ENCODE data around the gene FAM9C.
"Not testable (repeated sequence)": the region's sequence is repeated elsewhere in the genome, so short reads cannot be mapped to it uniquely, and the experiment has no call there.

DNA sequence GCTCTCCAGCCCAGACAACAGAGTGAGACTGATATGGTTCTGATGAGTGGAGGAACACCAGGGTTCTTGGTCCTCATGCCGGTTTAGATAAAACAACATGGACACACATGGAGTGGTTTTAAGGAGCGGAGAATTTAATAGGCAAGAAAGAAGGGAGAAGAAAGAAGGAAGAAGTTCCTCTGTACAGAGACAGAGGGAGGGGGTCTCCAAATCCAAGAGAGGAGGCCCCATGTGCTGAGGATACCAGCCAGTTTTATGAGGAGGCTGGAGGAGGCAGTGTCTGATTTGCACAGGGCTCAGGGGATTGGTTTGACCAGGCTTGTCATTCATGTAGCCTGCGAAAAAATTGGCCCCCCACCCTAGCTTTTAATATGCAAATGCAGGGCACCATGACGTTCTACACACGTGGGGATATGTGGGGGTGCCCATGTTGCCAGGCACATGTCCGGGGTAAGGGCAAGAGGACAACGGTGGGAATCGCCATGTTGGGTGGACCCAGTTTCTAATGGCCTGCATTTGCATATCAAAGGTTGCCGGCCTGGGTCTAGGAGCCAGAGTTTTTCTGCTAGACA lies 39.4 kb upstream of the FAM9C start:
- TF ChIP-seq, protein P1, sequence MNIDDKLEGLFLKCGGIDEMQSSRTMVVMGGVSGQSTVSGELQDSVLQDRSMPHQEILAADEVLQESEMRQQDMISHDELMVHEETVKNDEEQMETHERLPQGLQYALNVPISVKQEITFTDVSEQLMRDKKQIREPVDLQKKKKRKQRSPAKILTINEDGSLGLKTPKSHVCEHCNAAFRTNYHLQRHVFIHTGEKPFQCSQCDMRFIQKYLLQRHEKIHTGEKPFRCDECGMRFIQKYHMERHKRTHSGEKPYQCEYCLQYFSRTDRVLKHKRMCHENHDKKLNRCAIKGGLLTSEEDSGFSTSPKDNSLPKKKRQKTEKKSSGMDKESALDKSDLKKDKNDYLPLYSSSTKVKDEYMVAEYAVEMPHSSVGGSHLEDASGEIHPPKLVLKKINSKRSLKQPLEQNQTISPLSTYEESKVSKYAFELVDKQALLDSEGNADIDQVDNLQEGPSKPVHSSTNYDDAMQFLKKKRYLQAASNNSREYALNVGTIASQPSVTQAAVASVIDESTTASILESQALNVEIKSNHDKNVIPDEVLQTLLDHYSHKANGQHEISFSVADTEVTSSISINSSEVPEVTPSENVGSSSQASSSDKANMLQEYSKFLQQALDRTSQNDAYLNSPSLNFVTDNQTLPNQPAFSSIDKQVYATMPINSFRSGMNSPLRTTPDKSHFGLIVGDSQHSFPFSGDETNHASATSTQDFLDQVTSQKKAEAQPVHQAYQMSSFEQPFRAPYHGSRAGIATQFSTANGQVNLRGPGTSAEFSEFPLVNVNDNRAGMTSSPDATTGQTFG (tag by site-specific recombination; IDR thresholded peaks at IDR 0.05; ENCODE audit: borderline replicate concordance) = not testable (repeated sequence)
- TF ChIP-seq ZNF138 (tag by site-specific recombination; IDR thresholded peaks at IDR 0.05; ENCODE audit: borderline replicate concordance); ZNF544 (tag by site-specific recombination; IDR thresholded peaks at IDR 0.05); CTCF (tag by site-specific recombination; IDR thresholded peaks at IDR 0.05); YY1 (tag by site-specific recombination; IDR thresholded peaks at IDR 0.05); ZNF660 (tag by site-specific recombination; IDR thresholded peaks at IDR 0.05); GLIS1 (tag by site-specific recombination; IDR thresholded peaks at IDR 0.05); SETDB1 (IDR thresholded peaks at IDR 0.05; ENCODE audit: insufficient read length, low read length); ZNF571 (tag by site-specific recombination; IDR thresholded peaks at IDR 0.05); ZBTB26 (tag by site-specific recombination; optimal IDR thresholded peaks at IDR 0.05): not testable (repeated sequence)
- TF ChIP-seq, protein P2, sequence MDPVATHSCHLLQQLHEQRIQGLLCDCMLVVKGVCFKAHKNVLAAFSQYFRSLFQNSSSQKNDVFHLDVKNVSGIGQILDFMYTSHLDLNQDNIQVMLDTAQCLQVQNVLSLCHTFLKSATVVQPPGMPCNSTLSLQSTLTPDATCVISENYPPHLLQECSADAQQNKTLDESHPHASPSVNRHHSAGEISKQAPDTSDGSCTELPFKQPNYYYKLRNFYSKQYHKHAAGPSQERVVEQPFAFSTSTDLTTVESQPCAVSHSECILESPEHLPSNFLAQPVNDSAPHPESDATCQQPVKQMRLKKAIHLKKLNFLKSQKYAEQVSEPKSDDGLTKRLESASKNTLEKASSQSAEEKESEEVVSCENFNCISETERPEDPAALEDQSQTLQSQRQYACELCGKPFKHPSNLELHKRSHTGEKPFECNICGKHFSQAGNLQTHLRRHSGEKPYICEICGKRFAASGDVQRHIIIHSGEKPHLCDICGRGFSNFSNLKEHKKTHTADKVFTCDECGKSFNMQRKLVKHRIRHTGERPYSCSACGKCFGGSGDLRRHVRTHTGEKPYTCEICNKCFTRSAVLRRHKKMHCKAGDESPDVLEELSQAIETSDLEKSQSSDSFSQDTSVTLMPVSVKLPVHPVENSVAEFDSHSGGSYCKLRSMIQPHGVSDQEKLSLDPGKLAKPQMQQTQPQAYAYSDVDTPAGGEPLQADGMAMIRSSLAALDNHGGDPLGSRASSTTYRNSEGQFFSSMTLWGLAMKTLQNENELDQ (tag by site-specific recombination; IDR thresholded peaks at IDR 0.05; ENCODE audit: low read depth) = not testable (repeated sequence)
